HG03521 (cell line): ENCODE data around the gene WHRN.

Source experiments
- ATAC-seq: cut with Tn5 transposase; IDR thresholded peaks from one replicate; pipeline ENCODE4 v1.9.1; 2021; ENCODE audit warnings: mild to moderate bottlenecking, moderate library complexity; ENCODE audit not compliant: unreplicated experiment

Gene WHRN

DNA sequence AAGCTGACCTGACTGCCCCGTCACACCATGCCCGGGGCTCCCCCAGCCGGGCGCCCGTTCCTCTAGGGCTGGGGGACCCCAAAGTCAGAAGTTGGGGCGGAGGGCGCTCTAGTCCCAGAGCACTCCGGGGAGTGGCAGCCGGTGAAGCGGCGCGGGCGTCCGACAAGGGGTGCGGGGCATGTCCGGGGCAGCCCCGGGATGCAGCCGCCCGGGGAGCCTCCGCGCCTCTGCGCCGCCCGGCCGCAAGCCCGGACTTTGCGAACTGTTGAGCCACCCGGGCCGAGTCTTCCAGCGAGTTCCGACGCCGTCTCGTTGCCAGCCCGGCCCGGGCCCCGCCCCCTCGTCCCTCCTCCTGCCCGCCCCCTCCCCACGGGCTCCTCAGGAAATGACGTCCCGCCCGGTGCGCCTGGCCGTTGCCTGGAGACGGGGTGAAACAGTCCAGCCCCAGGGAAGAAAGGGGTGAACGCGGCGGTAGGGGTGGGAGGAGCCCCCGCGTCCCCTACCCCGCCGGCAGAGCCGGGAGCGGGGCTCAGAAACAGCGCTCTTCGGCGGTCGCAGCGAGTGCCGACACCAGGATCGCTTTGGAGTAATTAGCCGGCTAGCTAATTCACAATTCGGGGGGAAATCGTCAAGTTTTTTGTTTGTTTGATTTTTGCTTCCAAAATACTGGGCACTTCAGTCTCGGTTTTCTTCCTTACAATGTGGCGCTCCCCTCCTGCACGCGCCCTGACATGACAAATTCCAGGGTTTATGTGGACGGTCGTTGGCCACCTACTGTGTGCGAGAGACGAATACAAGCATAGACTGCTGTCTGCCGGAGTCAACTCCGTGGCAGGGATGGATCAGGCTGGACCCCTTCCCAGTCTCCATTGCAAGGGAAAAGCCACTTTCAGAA is at the start of gene WHRN:
Gene WHRN, minus strand, starts transcription at position 287 of the 895 bp plus-strand sequence. CDS start 672 bp downstream, outside the sequence.
- ATAC-seq, result peak; percentile 80

DNA sequence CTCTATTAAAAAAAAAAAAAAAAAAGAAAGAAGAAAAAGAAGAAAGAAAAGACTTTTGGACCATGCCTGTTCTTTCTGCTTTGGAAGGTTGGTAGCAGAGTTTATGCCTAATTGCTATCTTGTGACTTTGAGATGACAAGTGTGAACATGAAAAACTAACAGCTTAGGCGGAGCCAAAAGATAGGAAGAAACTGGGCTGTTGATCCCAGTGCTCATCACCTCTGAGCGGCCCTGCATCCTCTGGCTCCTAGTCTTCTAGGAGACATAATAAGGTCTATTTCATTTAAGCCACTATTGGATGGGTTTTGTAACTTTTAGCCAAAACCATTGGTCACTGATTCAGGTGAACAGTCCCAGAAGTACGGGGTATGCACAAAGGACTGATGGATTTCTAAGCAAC is 47.9 kb upstream of the WHRN start:
- ATAC-seq, result no peak

GRCh38 chr9:114552706-114553105 is 47.4 kb upstream of the WHRN start:
- ATAC-seq, result no peak

DNA sequence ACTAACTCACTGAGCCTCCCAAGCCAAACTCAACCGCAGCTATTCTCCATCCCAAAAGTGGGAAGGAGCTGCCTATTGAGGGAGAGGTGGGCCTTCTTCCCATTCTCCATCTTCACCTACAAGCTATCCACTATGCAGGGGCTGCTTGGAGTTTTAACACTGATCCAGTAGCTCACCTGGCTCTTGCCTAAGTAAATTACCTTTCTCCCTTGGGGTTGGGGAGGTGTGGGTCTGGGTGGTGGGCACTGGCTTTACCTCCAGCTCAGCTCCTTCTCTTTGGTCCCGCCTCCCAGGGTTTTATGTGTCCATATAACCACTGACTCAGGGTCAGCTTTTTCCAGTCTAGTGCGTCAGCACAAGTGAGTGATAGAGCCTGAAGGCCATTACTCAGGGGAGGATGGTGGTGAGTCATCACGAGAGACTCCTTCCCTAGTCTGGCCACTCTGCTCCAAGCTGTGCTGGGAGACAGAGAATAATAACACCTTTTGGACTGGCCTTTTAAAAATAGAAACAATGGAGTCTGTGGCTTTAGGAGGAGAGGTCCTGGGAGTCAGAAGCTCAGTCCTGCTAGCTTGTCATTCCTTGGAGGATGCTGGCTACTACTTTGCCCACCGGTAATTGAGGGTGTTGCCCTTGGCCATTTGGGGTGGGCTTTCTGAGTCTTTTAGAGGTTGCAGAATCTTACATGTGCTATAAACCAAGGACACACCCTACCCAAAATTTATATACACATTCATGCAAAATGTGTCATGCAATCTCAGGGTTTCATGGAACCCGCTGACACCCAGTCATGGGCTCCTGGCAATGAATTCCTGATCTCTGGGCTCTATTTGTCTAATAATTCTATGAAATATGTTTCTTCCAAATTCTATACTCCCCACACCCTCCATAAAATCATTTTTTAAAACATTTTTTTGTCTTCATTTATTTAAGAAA is 46.7 kb upstream of the WHRN start:
- ATAC-seq, result no peak

DNA sequence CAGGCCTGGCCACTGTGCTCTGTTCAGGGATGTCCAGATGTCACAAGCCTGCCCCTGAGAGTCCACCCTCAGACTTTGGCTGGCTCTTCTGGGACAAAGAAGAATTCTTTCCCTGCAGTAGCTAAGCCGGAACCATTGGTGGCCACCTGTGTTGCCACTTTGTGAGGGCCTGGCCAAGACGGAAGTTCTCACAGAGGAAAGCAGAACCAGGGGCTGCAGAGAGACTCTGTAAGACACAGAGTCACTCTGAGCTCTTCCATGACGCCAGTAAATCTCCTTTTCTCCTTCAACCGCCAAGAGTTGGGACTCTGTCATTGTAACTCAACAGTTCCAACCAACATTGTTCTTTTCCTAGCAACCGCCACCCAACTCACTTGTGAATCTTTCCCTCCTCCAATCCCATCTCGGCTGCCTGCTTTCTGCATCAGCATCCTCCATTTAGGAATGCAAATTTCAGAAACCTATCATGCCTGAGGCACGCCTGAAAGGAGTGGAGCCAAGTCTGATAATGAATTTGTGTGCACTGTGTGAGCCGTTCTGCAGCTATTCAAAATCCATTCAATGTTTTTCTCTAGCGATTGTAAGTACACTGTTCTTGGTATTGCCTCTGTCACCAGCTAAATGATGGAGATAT is 44.5 kb upstream of the WHRN start:
- no peak for ATAC-seq

- ATAC-seq, result no peak
Measured at GRCh38 chr9:114546851-114547250, 41.6 kb upstream of the WHRN start.

DNA sequence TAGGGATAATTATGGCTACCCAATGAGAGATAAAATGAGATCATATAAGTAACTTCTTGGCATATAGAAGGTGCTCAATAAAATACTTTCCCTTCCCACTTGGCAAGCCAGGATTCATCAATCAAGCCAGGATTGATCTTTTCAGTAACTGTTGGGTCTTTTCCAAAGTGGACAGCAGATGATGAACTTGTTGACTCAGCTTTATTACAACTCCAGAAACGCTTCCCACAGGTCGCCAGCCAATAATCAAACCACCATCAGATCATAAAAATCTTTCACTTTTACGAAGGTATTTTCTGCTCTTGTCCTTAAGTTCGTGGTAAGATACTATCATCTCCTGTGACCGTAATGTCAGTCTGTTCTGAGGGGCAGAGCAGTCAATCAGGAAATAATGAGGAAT is 39.8 kb upstream of the WHRN start:
- ATAC-seq, result no peak

DNA sequence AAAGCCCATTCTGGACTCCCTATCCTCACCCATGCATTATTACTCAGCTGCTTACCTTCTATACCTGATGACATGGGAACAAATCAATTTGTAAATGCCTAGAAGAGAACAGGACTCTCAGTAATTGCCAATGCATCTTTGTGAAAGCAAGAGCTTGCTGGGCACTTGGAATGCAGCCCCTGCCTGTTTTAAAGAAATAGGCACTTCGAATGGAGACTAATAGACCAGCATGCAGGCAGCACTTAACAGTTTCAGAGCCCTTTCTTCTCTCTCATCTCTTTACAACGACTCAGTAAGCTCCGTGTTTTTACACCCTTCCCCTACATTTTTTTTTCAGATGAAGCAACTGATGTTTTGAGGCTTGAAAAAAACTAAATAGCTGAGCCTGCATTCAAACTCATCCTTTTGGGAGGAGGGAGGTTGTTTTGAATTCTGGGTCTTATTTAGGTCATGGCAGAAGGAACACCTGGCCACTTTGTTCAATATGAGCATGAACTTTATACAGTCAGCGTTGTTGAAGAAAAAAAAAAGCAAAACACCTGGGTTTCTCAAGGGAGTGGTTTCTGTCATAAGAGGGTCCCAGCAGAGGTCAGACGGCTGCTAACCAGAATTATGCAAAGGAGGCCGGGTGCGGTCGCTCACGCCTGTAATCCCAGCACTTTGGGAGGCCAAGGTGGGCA is 34.6 kb upstream of the WHRN start:
- ATAC-seq, result no peak

GRCh38 chr9:114538241-114538640 is 33.0 kb upstream of the WHRN start:
- ATAC-seq, result peak; percentile 80

GRCh38 chr9:114532561-114533237 is 27.4 kb upstream of the WHRN start:
- ATAC-seq, result no peak

DNA sequence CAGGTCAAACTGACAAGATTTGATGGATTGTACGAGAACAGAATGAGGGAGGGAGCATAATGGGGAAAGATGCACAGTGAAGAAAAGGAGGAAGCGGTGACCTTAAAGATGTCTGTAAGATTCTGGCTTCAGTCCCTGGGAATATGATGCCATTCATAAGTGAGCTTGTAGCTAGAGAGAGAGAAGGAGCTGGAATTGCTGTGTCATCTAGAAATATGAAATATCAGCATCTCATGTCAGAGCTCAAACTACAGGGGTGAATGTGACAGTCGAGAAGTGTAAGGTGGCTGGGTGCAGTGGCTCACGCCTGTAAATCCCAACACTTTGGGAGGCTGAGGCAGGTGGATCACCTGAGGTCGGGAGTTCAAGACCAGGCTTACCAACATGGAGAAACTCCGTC is 24.0 kb upstream of the WHRN start:
- no peak for ATAC-seq

DNA sequence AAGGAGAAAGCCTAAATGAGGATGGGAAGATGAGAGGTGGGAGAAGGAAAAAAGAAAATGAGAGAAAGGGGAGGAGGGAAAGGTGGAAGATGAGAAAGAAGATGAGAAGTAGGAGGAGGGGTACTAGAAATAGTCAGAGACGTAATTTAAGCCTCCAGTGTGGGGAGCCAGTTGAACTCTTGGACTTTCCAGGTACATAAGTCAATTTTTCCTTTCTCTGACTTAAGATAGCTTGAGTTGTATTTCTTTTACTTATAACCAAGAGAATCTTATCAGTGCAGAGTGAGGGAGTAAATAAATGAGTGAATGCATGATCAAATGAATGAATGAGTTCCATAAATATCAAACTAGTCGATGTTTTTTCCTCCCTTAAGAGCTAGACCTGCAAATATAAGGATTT is 21.5 kb upstream of the WHRN start:
- ATAC-seq, result no peak

DNA sequence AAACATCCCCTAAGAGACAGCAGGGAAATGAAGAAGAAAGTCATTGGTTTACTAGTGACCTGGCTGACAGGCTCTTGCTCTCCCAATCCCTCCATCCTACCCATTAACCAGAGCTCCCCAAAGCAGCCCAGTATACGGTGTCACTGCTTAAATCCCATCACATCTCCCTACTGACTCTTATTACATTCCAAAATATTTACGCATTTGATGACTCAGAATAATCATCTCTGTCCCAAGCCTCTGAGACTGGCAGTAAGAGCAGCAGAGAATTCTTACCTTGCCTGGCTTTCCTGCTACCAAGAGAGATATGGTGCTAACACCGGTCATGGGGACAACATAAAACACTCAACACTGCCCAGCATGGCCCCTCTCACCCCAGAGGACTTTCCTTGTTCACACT is 20.2 kb upstream of the WHRN start:
- ATAC-seq, result no peak

DNA sequence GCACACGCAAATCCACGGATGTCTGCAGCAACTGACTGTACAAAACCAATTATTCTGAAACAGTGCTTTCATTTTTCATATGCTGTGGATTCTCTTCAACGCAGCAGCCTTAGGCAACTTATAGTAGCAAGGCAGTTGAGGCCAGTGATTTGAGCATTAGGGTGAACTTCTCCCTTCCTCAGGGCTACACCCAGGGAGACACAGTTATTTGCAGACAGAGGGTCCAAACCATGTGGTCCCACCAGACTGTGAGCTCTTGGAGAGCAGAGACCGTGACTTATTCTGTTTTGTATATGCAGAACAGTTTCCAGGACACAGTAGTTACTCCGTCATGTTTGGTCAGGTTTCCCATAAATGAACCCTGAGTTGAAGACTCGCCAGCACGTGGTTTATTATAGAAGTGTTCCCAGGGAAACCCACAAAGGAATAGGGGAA is 19.0 kb upstream of the WHRN start:
- ATAC-seq, result no peak

- no peak for ATAC-seq
Measured at GRCh38 chr9:114522847-114523246, 17.6 kb upstream of the WHRN start.

DNA sequence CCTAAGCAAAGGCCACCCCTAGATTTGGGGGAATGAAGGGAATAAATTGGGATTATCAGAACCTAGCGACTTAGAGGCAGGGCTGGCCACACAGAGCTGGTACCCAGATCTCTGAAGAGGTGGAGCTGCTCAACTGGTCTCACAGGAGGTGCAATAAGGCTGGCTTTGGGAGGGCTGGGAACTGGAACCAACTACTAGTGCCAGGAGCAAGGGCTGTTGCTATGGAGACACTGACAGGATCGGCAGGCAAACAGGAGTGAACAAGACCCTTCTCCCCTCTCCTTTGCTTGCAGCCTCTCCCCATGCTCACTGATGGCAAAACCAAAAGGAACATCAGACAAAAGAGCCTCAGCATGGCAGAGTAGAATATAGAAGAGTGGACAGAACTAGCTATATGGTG is 17.0 kb upstream of the WHRN start:
- ATAC-seq, result no peak

GRCh38 chr9:114521846-114522245 is 16.6 kb upstream of the WHRN start:
- no peak for ATAC-seq

DNA sequence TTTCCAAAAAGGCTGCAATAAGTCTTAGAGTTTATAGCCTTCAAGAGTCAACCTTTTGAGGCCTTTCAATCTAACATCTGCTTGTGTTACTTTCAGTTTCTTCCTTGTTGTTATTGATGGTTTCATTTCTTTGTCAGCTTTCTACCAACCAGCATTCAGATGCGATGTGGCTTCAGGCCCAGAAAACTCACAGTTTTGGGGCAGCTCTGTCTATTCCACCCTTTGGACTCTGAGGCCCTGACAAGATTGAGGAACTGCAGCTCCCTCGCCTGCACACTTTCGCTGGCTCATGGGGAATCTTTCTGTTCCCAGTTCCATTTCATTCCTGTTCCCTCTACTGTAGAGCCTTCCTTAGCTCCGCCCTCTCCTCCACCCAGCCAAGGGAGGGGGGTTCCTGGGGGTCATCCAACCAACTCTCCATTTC is 13.3 kb upstream of the WHRN start:
- peak; percentile 71 for ATAC-seq

DNA sequence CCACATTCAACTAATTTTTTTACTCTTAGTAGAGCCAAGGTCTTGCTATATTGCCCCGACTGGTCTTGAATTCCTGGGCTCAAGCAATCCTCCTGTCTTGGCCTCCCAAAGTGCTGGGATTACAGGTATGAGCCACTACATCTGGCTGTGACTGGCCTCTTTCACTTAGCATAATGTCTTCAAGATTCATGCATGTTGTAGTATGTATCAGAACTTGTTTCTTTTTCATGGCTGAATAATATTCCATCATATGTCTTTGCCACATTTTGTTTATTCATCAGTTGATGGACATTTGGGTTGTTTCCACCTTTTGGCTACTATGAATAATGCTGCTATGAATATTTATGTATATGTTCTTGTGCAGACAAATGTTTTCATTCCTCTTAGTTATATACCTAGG is 12.8 kb upstream of the WHRN start:
- ATAC-seq, result no peak

DNA sequence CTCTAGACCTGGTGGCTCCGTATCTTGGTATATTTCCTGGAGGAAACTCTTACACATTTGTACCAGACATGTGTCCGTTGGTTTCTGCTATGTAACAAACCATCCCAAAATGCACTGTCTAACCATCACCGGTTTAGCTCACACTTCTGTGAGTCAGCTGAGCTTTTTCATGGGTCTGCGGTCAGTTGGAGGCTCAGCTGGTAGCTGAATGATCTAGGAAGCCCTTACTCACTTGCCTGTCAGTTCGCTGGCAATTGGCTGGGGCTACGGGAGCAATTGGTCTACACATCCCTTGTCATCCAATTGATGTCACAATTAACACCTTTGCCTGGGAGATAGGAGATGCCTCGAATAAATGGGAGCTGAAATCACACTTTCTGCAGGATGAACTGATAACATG is 11.6 kb upstream of the WHRN start:
- ATAC-seq, result no peak
